Natural killer cell (primary cell): Measurements from ENCODE around the gene VAV3. TPM values are rescaled to one million over a fixed set of nuclear protein-coding genes. Genes with fewer than 3 reads are reported as not detected.

Source experiments
- ATAC-seq, 3 donors: fragments of 150-1000 bp in 2 of 3; fragments of 200-7000 bp in 1 of 3; cut with Tn5 transposase; 1 replicate in 1 of 3; 2 replicates in 2 of 3; pipeline ENCODE4 v1.10.0; 2021; ENCODE audit warnings: mild to moderate bottlenecking in 2 of 3, moderate library complexity in 2 of 3
- DNase-seq, 2 donors: peaks; one replicate each; pipeline versions ENCODE4 v3.0.0 to v3.0.0-alpha.2; 2013 to 2021; ENCODE audit warnings: mixed read lengths in 1 of 2
- H3K27ac ChIP-seq: one replicate; pipeline ENCODE4 v1.5.1; 2013; ENCODE audit warnings: mild to moderate bottlenecking, low read length
- H3K27me3 ChIP-seq: one replicate; pipeline ENCODE4 v1.6.1; 2013; ENCODE audit warnings: low read length; ENCODE audit not compliant: control insufficient read depth, insufficient read depth
- H3K36me3 ChIP-seq: one replicate; pipeline ENCODE4 v1.6.1; 2013; ENCODE audit warnings: low read length; ENCODE audit not compliant: control insufficient read depth, insufficient read depth
- H3K4me1 ChIP-seq: one replicate; pipeline ENCODE4 v1.6.1; 2013; ENCODE audit warnings: low read length; ENCODE audit not compliant: control insufficient read depth, insufficient read depth
- H3K4me3 ChIP-seq: one replicate; pipeline ENCODE4 v1.5.1; 2013; ENCODE audit warnings: low read length
- H3K9me3 ChIP-seq: one replicate; pipeline ENCODE4 v1.6.1; 2013; ENCODE audit warnings: low read length; ENCODE audit not compliant: control insufficient read depth, insufficient read depth
- H3K27ac Mint-ChIP-seq, 2 donors: one replicate each; pipeline ENCODE4 v1.8.0; 2022; ENCODE audit warnings: mild to moderate bottlenecking in 2 of 2, mixed read lengths in 2 of 2, moderate library complexity in 1 of 2
- H3K27me3 Mint-ChIP-seq, 2 donors: one replicate each; pipeline ENCODE4 v1.8.0; 2022; ENCODE audit warnings: low read depth in 2 of 2, mixed read lengths in 2 of 2
- H3K36me3 Mint-ChIP-seq: one replicate; pipeline ENCODE4 v1.8.0; 2022; ENCODE audit warnings: mixed read lengths
- H3K4me1 Mint-ChIP-seq, 2 donors: one replicate each; pipeline ENCODE4 v1.8.0; 2022; ENCODE audit warnings: mixed read lengths in 2 of 2
- H3K4me3 Mint-ChIP-seq: one replicate; pipeline ENCODE4 v1.8.0; 2022; ENCODE audit warnings: mild to moderate bottlenecking, moderate library complexity, mixed read lengths
- H3K9me3 Mint-ChIP-seq, 2 donors: one replicate each; pipeline ENCODE4 v1.8.0; 2022; ENCODE audit warnings: mixed read lengths in 2 of 2
- WGBS: methylation state at CpG from one replicate; pipeline ENCODE4 v1.1.7; 2013; ENCODE audit warnings: missing lambda C conversion rate; ENCODE audit not compliant: insufficient coverage; 5-methylcytosine and 5-hydroxymethylcytosine counted together
- intact Hi-C: fragments of 100-400 bp; cut with micrococcal nuclease; formaldehyde crosslinking; loops from one replicate; pipeline ENCODE4 v1.14.2; 2022
- total RNA-seq, 4 donors: library from RNA; stranded (reverse); fragments of 120-200 nt in 1 of 4; gene quantifications; one replicate each; pipeline versions ENCODE4 v1.2.3 to v1.2.4, GENCODE V29; 2013 to 2022
- TF ChIP-seq, protein P1 (sequence below): fragments of 200-600 bp; IDR thresholded peaks from one replicate; pipeline ENCODE4 v1.8.0; 2022; ENCODE audit warnings: antibody characterized with exemption

The VAV3 gene
- total RNA-seq, 3 donors from 2014 or later (not counting 1 experiment from before 2014, with no cell fraction given): 95.8 to 101 (median 96.6) TPM

DNA sequence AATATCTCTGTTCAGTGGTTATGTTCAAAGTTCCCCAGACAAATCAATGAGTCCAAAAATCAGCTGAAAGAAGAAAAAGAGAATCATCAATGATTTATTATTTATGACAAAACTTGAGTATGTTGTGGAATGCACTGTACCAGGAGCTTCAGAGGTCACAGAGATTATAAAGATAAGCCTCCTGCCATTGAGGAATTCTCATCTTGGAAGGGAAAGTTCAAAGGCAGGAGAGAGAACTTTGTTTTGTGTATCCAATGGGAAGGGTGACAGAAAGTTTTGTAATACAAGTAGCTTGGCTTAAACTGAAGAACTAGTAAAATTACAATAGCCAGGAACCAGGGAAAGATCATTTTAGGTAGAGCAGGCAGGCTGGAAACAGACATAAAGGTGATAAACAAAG, 367.7 kb downstream of the VAV3 start:
- H3K27ac Mint-ChIP-seq: no peak overlapping the region
- no peaks in the 10 kb centered on the region for H3K27me3 Mint-ChIP-seq
- no peaks in the 10 kb centered on the region for H3K9me3 Mint-ChIP-seq
- peaks cover 35% of the 10 kb centered on the region for H3K36me3 ChIP-seq
- no peak overlapping the region for H3K4me3 Mint-ChIP-seq
- H3K27ac ChIP-seq: no peak overlapping the region
- no peaks in the 10 kb centered on the region for H3K4me1 ChIP-seq
- H3K4me1 Mint-ChIP-seq: peaks cover 29 to 35% of the 10 kb centered on the region in 2 donors
- no peak overlapping the region for H3K4me3 ChIP-seq
- no peaks in the 10 kb centered on the region for H3K9me3 ChIP-seq
- intact Hi-C loops: no loop called here
- H3K36me3 Mint-ChIP-seq: no peaks in the 10 kb centered on the region
- DNase-seq (no peak), ATAC-seq (no peak)
- TF ChIP-seq, protein P1, sequence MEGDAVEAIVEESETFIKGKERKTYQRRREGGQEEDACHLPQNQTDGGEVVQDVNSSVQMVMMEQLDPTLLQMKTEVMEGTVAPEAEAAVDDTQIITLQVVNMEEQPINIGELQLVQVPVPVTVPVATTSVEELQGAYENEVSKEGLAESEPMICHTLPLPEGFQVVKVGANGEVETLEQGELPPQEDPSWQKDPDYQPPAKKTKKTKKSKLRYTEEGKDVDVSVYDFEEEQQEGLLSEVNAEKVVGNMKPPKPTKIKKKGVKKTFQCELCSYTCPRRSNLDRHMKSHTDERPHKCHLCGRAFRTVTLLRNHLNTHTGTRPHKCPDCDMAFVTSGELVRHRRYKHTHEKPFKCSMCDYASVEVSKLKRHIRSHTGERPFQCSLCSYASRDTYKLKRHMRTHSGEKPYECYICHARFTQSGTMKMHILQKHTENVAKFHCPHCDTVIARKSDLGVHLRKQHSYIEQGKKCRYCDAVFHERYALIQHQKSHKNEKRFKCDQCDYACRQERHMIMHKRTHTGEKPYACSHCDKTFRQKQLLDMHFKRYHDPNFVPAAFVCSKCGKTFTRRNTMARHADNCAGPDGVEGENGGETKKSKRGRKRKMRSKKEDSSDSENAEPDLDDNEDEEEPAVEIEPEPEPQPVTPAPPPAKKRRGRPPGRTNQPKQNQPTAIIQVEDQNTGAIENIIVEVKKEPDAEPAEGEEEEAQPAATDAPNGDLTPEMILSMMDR: no peak
- no peaks in the 10 kb centered on the region for H3K27me3 ChIP-seq

DNA sequence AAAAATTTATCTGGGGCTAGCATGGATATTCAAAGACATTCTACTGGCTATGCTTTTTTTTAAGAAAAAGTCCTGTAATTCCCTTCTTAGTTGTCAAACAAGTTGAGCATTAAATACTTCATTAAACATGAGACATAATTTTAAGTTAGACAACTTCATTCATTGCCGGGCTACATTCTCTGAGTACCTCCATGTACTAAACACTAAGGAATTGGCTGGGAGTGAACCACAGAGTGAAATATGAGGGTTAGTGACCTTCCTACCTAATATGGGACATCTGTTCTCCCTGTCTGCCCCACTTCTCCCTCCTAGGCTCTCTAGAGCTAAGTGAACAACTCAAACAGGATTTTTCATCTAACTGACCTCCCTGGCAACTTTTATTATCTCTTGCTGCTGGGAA, 370.4 kb downstream of the VAV3 start:
- DNase-seq: no peak
- no peak overlapping the region for H3K4me3 Mint-ChIP-seq
- TF ChIP-seq, protein P1: no peak
- no peaks in the 10 kb centered on the region for H3K9me3 Mint-ChIP-seq
- H3K4me1 ChIP-seq: no peaks in the 10 kb centered on the region
- no peak overlapping the region for H3K4me3 ChIP-seq
- H3K27ac Mint-ChIP-seq: peak overlapping the region; percentile 56 to 76
- no peak for ATAC-seq
- H3K27ac ChIP-seq: no peak overlapping the region
- H3K27me3 ChIP-seq: no peaks in the 10 kb centered on the region
- no CpG with 5 or more reads among the region's 1 CpG for WGBS
- H3K36me3 Mint-ChIP-seq: no peaks in the 10 kb centered on the region
- peaks cover 28% of the 10 kb centered on the region in 2 donors for H3K4me1 Mint-ChIP-seq
- peaks cover 36% of the 10 kb centered on the region for H3K36me3 ChIP-seq
- H3K27me3 Mint-ChIP-seq: no peaks in the 10 kb centered on the region
- H3K9me3 ChIP-seq: no peaks in the 10 kb centered on the region
- intact Hi-C loops: no loop called here

DNA sequence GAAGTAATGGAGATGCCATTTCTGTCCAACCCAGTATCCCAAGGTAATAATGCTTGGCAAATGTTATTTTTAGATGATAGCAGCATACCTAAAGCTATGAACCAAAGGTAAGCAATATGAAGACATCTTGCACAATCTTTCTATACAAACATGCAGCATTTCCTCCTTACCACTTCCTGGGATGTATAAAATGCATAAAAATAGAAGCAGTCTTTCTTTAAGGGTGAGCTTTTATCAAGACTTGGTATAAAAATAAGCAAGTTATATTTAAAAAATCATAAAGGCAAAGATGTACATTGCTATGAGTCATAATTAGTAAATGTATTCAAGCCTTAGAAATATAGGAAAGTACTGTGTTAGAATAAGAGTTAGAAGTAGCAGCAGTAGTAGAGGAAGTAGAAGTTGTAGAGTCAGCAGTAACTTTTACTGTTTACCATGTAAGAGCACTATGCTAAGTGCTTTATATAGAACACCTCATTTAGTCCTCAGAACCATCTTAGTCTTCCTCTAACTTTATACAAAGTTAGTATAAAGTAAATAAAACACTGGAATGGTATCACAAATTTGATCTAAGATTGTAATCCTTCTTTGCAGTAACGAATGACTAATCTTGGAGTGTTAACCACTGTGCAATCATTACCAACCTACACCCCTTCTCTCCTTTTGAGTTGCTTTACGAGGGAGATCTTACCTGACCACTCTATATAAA, 371.3 kb downstream of the VAV3 start:
- no peaks in the 10 kb centered on the region for H3K9me3 ChIP-seq
- intact Hi-C loops: no loop called here
- no peak overlapping the region for H3K4me3 ChIP-seq
- H3K27ac ChIP-seq: no peak overlapping the region
- 39% methylated on average over 2 of the region's 2 CpGs for WGBS
- ATAC-seq (peak; percentile 31 to 45 (median 37)), DNase-seq (no peak)
- peaks cover 23 to 28% of the 10 kb centered on the region in 2 donors for H3K4me1 Mint-ChIP-seq
- TF ChIP-seq, protein P1: no peak
- peaks cover 34% of the 10 kb centered on the region for H3K36me3 ChIP-seq
- no peaks in the 10 kb centered on the region for H3K27me3 ChIP-seq
- H3K36me3 Mint-ChIP-seq: no peaks in the 10 kb centered on the region
- no peaks in the 10 kb centered on the region for H3K4me1 ChIP-seq
- H3K27ac Mint-ChIP-seq: peak overlapping the region; percentile 56 to 76
- H3K9me3 Mint-ChIP-seq: no peaks in the 10 kb centered on the region
- no peak overlapping the region for H3K4me3 Mint-ChIP-seq
- H3K27me3 Mint-ChIP-seq: no peaks in the 10 kb centered on the region
